ENCODE measurements around the gene ATP10B.

ATP10B gene

GRCh38 chr5:160867976-160868375 lies 16.0 kb upstream of the ATP10B start:
- no peak for TF ChIP-seq CTCF (IDR thresholded peaks at IDR 0.05)
- Histone ChIP-seq H3K4me3 (no peak overlapping the region), H3K27ac (no peak overlapping the region)
- no peak for DNase-seq (ENCODE audit: low spot score)

GRCh38 chr5:160851451-160851850 lies 560 bp downstream of the ATP10B start:
- H3K27ac ChIP-seq = no peak overlapping the region
- no peak for TF ChIP-seq CTCF (IDR thresholded peaks at IDR 0.05)

GRCh38 chr5:160850421-160850820 lies 1.6 kb downstream of the ATP10B start:
- no peak for DNase-seq (ENCODE audit: low spot score)
- TF ChIP-seq CTCF (IDR thresholded peaks at IDR 0.05) = no peak
- Histone ChIP-seq H3K27ac (no peak overlapping the region), H3K4me3 (no peak overlapping the region)

More at GRCh38 chr5:160851451-160851850, 560 bp downstream of the ATP10B start:
- no peak overlapping the region for H3K4me3 ChIP-seq
- no peak for DNase-seq (ENCODE audit: low spot score)

DNA sequence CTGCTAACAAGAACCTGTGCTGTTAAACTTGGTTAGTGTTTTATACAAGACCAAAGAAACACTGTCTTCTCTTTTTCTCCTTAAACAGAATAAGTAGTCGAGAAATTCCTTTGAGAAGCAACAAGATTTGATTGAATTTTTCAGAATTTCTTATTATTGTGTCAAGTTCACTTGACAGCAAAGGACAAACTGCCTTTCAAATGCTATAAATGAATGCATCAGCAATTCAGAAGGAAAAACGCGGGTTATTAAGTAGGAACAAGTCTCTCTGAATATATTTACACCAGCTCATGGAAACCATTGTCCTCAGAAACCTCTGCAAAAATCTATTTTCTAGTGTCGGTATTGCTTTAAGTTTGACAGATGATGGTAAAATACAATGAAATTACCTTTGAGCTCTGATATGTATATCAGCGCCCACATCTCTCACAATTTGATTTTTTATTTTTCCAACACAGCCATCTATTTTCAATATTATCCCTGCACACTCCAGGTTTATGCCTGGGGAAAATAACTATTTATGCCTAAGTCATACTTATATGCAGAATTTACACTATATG lies 4.4 kb downstream of the ATP10B start:
- no peak for TF ChIP-seq CTCF (IDR thresholded peaks at IDR 0.05)
- no peak for DNase-seq (ENCODE audit: low spot score)
- H3K27ac ChIP-seq = no peak overlapping the region
- no peak overlapping the region for H3K4me3 ChIP-seq

- DNase-seq (ENCODE audit: low spot score) = no peak
- TF ChIP-seq CTCF (IDR thresholded peaks at IDR 0.05) = no peak
- no peak overlapping the region for H3K4me3 ChIP-seq
- H3K27ac ChIP-seq = no peak overlapping the region
These were observed 5.4 kb downstream of the ATP10B start for GRCh38 chr5:160846642-160847041.

GRCh38 chr5:160844177-160844576 lies 7.8 kb downstream of the ATP10B start:
- no peak for DNase-seq (ENCODE audit: low spot score)
- TF ChIP-seq CTCF (IDR thresholded peaks at IDR 0.05) = no peak
- no peak overlapping the region for H3K4me3 ChIP-seq
- H3K27ac ChIP-seq = no peak overlapping the region

- DNase-seq (ENCODE audit: low spot score) = no peak
- H3K27ac ChIP-seq = no peak overlapping the region
- TF ChIP-seq CTCF (IDR thresholded peaks at IDR 0.05) = no peak
- H3K4me3 ChIP-seq = no peak overlapping the region
These were observed 8.8 kb downstream of the ATP10B start for GRCh38 chr5:160843240-160843639.

Data from coronary artery (tissue), 2 donors.